Natural killer cell (primary cell): ENCODE data around the gene S100A4. TPM values are rescaled to one million over a fixed set of nuclear protein-coding genes. Genes with fewer than 3 reads are reported as not detected.

ENCODE experiments used
- ATAC-seq, 3 donors: fragments of 150-1000 bp in 2 of 3; fragments of 200-7000 bp in 1 of 3; cut with Tn5 transposase; 1 replicate in 1 of 3; 2 replicates in 2 of 3; pipeline ENCODE4 v1.10.0; 2021; ENCODE audit warnings: mild to moderate bottlenecking in 2 of 3, moderate library complexity in 2 of 3
- DNase-seq, 2 donors: peaks; one replicate each; pipeline versions ENCODE4 v3.0.0 to v3.0.0-alpha.2; 2013 to 2021; ENCODE audit warnings: mixed read lengths in 1 of 2
- H3K27ac ChIP-seq: one replicate; pipeline ENCODE4 v1.5.1; 2013; ENCODE audit warnings: mild to moderate bottlenecking, low read length
- H3K27me3 ChIP-seq: one replicate; pipeline ENCODE4 v1.6.1; 2013; ENCODE audit warnings: low read length; ENCODE audit not compliant: control insufficient read depth, insufficient read depth
- H3K36me3 ChIP-seq: one replicate; pipeline ENCODE4 v1.6.1; 2013; ENCODE audit warnings: low read length; ENCODE audit not compliant: control insufficient read depth, insufficient read depth
- H3K4me1 ChIP-seq: one replicate; pipeline ENCODE4 v1.6.1; 2013; ENCODE audit warnings: low read length; ENCODE audit not compliant: control insufficient read depth, insufficient read depth
- H3K4me3 ChIP-seq: one replicate; pipeline ENCODE4 v1.5.1; 2013; ENCODE audit warnings: low read length
- H3K9me3 ChIP-seq: one replicate; pipeline ENCODE4 v1.6.1; 2013; ENCODE audit warnings: low read length; ENCODE audit not compliant: control insufficient read depth, insufficient read depth
- H3K27ac Mint-ChIP-seq, 2 donors: one replicate each; pipeline ENCODE4 v1.8.0; 2022; ENCODE audit warnings: mild to moderate bottlenecking in 2 of 2, mixed read lengths in 2 of 2, moderate library complexity in 1 of 2
- H3K27me3 Mint-ChIP-seq, 2 donors: one replicate each; pipeline ENCODE4 v1.8.0; 2022; ENCODE audit warnings: low read depth in 2 of 2, mixed read lengths in 2 of 2
- H3K36me3 Mint-ChIP-seq: one replicate; pipeline ENCODE4 v1.8.0; 2022; ENCODE audit warnings: mixed read lengths
- H3K4me1 Mint-ChIP-seq, 2 donors: one replicate each; pipeline ENCODE4 v1.8.0; 2022; ENCODE audit warnings: mixed read lengths in 2 of 2
- H3K4me3 Mint-ChIP-seq: one replicate; pipeline ENCODE4 v1.8.0; 2022; ENCODE audit warnings: mild to moderate bottlenecking, moderate library complexity, mixed read lengths
- H3K9me3 Mint-ChIP-seq, 2 donors: one replicate each; pipeline ENCODE4 v1.8.0; 2022; ENCODE audit warnings: mixed read lengths in 2 of 2
- WGBS: methylation state at CpG from one replicate; pipeline ENCODE4 v1.1.7; 2013; ENCODE audit warnings: missing lambda C conversion rate; ENCODE audit not compliant: insufficient coverage; 5-methylcytosine and 5-hydroxymethylcytosine counted together
- intact Hi-C: fragments of 100-400 bp; cut with micrococcal nuclease; formaldehyde crosslinking; loops from one replicate; pipeline ENCODE4 v1.14.2; 2022
- total RNA-seq, 4 donors: library from RNA; stranded (reverse); fragments of 120-200 nt in 1 of 4; gene quantifications; one replicate each; pipeline versions ENCODE4 v1.2.3 to v1.2.4, GENCODE V29; 2013 to 2022
- TF ChIP-seq, protein P1 (sequence below): fragments of 200-600 bp; IDR thresholded peaks from one replicate; pipeline ENCODE4 v1.8.0; 2022; ENCODE audit warnings: antibody characterized with exemption

S100A4 gene
- total RNA-seq, 3 donors from 2014 or later (not counting 1 experiment from before 2014, with no cell fraction given): 509 to 689 (median 597) TPM

DNA sequence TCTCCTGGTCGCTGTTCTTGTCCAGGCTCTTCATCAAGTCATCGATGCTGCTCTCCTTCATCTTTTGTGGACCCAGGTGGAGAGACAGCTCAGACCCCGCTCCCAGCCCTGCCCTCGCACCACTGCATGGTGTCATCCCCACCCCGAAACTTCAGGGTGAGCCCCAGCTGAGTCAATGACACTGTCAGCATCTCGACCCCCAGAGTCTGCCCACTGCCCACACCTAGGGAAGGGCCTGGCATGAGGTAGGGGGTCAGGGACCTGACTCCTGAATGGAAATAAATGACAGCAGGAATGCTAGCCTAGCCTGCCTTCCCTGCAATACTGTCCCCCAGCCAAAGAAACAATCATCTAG lies 8.3 kb downstream of the S100A4 start:
- peaks cover 10% of the 10 kb centered on the region for H3K36me3 ChIP-seq
- Mint-ChIP-seq H3K4me3 (no peak overlapping the region), H3K4me1 (peaks cover 68 to 84% of the 10 kb centered on the region in 2 donors), H3K36me3 (no peaks in the 10 kb centered on the region), H3K9me3 (no peaks in the 10 kb centered on the region), H3K27me3 (no peaks in the 10 kb centered on the region), H3K27ac (peak overlapping the region; percentile 14 to 90)
- DNase-seq (no peak), ATAC-seq (no peak)
- no peaks in the 10 kb centered on the region for H3K27me3 ChIP-seq
- WGBS: 96% methylated on average over 6 of the region's 6 CpGs
- no peak overlapping the region for H3K27ac ChIP-seq
- H3K4me1 ChIP-seq: peaks cover 78% of the 10 kb centered on the region
- H3K4me3 ChIP-seq: no peak overlapping the region
- TF ChIP-seq, protein P1, sequence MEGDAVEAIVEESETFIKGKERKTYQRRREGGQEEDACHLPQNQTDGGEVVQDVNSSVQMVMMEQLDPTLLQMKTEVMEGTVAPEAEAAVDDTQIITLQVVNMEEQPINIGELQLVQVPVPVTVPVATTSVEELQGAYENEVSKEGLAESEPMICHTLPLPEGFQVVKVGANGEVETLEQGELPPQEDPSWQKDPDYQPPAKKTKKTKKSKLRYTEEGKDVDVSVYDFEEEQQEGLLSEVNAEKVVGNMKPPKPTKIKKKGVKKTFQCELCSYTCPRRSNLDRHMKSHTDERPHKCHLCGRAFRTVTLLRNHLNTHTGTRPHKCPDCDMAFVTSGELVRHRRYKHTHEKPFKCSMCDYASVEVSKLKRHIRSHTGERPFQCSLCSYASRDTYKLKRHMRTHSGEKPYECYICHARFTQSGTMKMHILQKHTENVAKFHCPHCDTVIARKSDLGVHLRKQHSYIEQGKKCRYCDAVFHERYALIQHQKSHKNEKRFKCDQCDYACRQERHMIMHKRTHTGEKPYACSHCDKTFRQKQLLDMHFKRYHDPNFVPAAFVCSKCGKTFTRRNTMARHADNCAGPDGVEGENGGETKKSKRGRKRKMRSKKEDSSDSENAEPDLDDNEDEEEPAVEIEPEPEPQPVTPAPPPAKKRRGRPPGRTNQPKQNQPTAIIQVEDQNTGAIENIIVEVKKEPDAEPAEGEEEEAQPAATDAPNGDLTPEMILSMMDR: no peak
- no peaks in the 10 kb centered on the region for H3K9me3 ChIP-seq
- intact Hi-C loops: loop anchor here (2.0 kb wide), 1 partner anchor 97 kb away; the partner anchor contains the start of gene CHTOP

DNA sequence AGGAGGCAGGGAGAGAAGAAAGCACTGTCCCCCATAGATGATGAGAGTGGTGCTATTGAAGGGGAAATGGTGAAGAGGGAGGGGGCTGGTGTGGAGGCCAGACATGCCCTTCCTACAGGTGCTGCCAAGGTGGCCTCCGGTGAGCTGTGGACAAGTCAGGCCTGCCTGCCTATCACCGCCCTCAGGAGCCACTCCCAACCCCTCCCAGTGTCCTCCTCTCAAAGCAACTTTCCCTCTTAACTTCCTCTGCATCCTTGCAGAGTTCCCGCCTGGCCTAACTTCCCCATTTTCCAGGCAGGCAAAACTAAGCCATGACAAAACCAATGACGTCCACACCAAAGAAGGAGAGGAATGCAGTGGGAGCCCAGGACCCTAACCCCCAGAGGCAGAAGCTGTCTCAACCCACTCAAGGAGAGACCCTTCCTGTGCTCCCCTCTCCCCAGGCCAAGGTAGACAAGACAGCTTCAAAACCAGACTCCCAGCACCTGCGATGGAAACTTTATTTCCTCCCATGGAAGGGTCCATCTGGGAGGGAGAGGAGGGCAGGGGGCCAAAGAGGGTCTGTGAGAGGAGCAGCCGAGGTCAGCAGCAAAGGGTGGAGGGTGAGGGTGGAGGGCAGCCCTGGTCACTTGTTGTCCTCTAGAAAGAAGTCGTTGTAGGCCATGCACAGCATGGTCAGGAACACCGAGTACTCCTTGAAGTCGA lies 8.8 kb downstream of the S100A4 start:
- Mint-ChIP-seq H3K27ac (peak overlapping the region; percentile 90 to 94), H3K36me3 (no peaks in the 10 kb centered on the region), H3K9me3 (no peaks in the 10 kb centered on the region), H3K27me3 (no peaks in the 10 kb centered on the region), H3K4me3 (peak overlapping the region; percentile 93), H3K4me1 (peaks cover 72 to 84% of the 10 kb centered on the region in 2 donors)
- DNase-seq: no peak
- TF ChIP-seq, protein P1: no peak
- no peaks in the 10 kb centered on the region for H3K27me3 ChIP-seq
- intact Hi-C loops: loop anchor here (1.0 to 2.0 kb wide), 2 partner anchors 8 to 98 kb away; partner anchors contain the start of genes CHTOP and S100A4
- WGBS: 87% methylated on average over 9 of the region's 9 CpGs
- peaks cover 78% of the 10 kb centered on the region for H3K4me1 ChIP-seq
- peak overlapping the region; percentile 90 for H3K4me3 ChIP-seq
- peaks cover 8% of the 10 kb centered on the region for H3K36me3 ChIP-seq
- H3K27ac ChIP-seq: peak overlapping the region; percentile 96
- no peak for ATAC-seq
- no peaks in the 10 kb centered on the region for H3K9me3 ChIP-seq

DNA sequence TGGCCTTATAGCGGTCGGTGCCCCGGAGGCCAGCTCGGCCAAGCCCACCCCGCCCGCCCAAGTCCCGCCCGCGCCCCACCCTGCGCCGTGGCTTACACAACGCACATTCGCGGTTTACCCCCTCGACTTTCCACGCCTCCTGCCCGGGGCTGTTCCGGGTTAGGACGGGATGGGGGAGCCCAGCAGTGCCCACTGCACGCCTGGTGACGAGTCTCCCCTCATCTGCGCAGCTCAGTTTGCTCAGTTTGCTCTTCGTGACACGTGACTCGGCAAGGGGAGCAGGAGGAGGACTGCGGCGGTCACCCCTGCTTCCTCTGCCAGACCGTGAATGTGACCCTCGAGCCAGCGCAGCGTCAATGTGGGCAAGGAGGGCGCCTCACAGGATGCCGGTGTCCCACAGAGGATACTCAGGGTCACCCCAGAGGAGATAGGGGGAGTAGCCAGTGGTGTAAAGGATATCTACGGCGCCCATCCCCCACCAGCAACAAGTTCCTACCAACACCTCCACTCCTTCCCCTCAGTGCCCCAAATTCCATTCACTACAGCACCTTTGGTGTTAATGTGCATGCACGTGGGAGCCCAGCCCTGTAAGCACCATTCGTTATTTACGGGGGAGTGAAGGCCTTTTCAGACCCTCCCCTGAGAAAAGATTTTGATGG lies 9.5 kb downstream of the S100A4 start:
- Histone ChIP-seq H3K4me3 (peak overlapping the region; percentile 90), H3K36me3 (peaks cover 8% of the 10 kb centered on the region), H3K9me3 (no peaks in the 10 kb centered on the region), H3K4me1 (peaks cover 76% of the 10 kb centered on the region), H3K27ac (peak overlapping the region; percentile 96), H3K27me3 (no peaks in the 10 kb centered on the region)
- Mint-ChIP-seq H3K36me3 (no peaks in the 10 kb centered on the region), H3K4me1 (peaks cover 69 to 81% of the 10 kb centered on the region in 2 donors), H3K9me3 (no peaks in the 10 kb centered on the region), H3K4me3 (peak overlapping the region; percentile 93), H3K27me3 (no peaks in the 10 kb centered on the region), H3K27ac (peak overlapping the region; percentile 90 to 94)
- WGBS: under 1% methylated on average over 37 of the region's 38 CpGs
- DNase-seq (peak; percentile 84 to 93), ATAC-seq (peak; percentile 77 to 93 (median 86))
- TF ChIP-seq, protein P1: no peak
- intact Hi-C loops: loop anchor here (1.0 to 2.0 kb wide), 2 partner anchors 9 to 99 kb away; partner anchors contain the start of genes CHTOP and S100A4
